Measurements from ENCODE around the gene KCNJ6. TPM values are rescaled to one million over a fixed set of nuclear protein-coding genes. Genes with fewer than 3 reads are reported as not detected.

The KCNJ6 gene
- total RNA-seq, 2 donors from 2014 or later: not detected

- Mint-ChIP-seq H3K27me3 (peaks cover 21% of the 10 kb centered on the region), H3K27ac (no peak overlapping the region), H3K4me3 (no peak overlapping the region), H3K36me3 (ENCODE audit: low read depth) (no peaks in the 10 kb centered on the region), H3K4me1 (peaks cover 3% of the 10 kb centered on the region)
- no peaks in the 10 kb centered on the region for H3K9me3 ChIP-seq (ENCODE audit: control insufficient read depth, low read length, poor library complexity, severe bottlenecking)
- DNase-seq: no peak
- ATAC-seq: no peak
Observed at GRCh38 chr21:37888659-37889058, 27.6 kb downstream of the KCNJ6 start.

DNA sequence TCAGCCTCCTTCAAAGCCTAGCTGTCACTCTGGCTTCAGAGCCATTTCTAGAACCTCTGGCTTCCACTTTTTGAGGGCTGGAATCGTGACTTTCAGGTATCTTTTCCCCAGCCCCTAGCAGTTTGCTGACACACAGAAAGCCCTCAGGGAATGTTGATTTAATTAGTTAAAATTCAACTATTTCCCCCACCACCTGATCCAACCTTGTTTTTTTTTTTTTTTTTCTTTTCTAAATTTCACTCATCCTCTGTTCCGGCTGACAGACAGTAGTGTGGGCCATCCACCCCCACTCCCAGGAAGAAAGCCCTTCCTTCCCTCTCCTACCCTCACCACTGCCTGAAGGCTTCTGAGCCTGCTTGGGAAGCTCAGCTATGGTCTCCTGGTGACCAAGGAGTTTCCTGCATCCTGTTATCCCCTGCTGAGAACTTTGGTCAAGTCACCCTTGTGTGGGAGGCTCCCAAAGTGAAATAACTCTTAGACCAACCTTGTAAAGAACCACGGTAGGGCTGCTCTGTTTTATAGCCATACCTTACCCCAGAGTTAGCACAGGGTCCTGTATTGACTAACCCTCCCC is 29.4 kb downstream of the KCNJ6 start:
- DNase-seq: no peak
- H3K36me3 Mint-ChIP-seq (ENCODE audit: low read depth): no peaks in the 10 kb centered on the region
- no peak overlapping the region for H3K4me3 Mint-ChIP-seq
- H3K27ac Mint-ChIP-seq: no peak overlapping the region
- peaks cover 3% of the 10 kb centered on the region for H3K4me1 Mint-ChIP-seq
- H3K9me3 ChIP-seq (ENCODE audit: control insufficient read depth, low read length, poor library complexity, severe bottlenecking): no peaks in the 10 kb centered on the region
- peaks cover 18% of the 10 kb centered on the region for H3K27me3 Mint-ChIP-seq
- no peak for ATAC-seq

DNA sequence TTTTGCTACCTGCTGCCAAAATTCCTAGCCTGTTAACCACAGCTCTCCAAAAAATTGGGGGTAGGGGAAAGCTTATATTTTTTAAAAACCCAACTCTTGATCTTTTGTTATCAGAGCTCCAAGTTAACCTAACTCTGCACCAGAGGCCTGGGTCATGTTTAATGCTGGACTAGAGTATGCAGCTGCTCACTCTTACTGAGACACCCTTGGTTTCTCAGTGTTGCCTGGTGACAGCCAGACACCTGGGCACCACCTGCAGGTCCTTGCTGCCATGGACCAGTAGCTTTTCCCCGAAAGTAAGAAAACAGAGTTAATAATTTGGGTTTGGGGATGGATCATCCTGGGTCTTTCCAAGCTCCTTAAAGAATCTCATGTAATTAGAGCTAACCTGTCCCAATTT is 30.1 kb downstream of the KCNJ6 start:
- H3K9me3 ChIP-seq (ENCODE audit: control insufficient read depth, low read length, poor library complexity, severe bottlenecking): no peaks in the 10 kb centered on the region
- H3K27ac Mint-ChIP-seq: no peak overlapping the region
- ATAC-seq (no peak), DNase-seq (no peak)
- H3K4me3 Mint-ChIP-seq: no peak overlapping the region
- H3K4me1 Mint-ChIP-seq: peaks cover 3% of the 10 kb centered on the region
- H3K27me3 Mint-ChIP-seq: peaks cover 18% of the 10 kb centered on the region
- no peaks in the 10 kb centered on the region for H3K36me3 Mint-ChIP-seq (ENCODE audit: low read depth)

- Mint-ChIP-seq H3K36me3 (ENCODE audit: low read depth) (no peaks in the 10 kb centered on the region), H3K27ac (no peak overlapping the region), H3K4me1 (no peaks in the 10 kb centered on the region), H3K4me3 (no peak overlapping the region), H3K27me3 (peaks cover 13% of the 10 kb centered on the region)
- DNase-seq: no peak
- H3K9me3 ChIP-seq (ENCODE audit: control insufficient read depth, low read length, poor library complexity, severe bottlenecking): no peaks in the 10 kb centered on the region
- no peak for ATAC-seq
Observed at GRCh38 chr21:37878946-37879660, 37.2 kb downstream of the KCNJ6 start.

DNA sequence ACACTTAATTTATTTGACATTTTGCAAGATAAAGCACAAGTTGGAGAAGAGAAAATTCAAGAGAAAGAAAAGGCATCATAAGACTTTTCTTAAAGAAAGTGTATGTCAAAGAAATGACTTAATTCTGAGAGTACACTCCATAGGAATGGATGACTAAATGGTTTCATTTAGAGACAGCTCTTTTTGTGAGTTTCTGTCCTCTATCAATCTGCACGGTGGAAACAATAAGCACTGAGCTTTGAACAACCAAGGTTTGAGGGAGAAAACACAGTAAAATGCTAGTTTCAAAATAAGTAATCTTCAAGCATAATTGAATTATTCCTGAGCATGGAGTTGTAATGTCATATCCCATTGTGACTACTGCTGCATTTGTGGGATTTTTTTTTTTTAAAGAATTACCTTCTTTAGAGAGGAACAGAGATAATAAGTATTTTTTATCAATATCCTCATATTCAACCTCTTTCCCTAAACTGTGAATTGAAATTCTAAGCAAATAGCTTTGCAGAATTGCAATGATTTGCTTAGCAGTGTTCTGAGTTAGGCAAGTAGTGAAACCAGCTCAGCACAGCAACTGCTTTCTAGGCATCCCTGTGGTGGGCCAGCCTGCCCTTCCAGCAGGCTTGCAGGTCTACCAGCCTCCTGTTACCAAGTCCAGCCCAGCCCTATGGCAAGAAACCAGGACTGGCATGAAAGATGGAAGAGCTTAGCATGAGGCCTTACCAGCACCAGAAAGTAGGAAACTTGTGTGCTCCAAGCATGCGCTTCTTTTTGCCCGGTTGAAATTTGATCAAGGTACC is 38.2 kb downstream of the KCNJ6 start:
- DNase-seq: no peak
- no peak for ATAC-seq

DNA sequence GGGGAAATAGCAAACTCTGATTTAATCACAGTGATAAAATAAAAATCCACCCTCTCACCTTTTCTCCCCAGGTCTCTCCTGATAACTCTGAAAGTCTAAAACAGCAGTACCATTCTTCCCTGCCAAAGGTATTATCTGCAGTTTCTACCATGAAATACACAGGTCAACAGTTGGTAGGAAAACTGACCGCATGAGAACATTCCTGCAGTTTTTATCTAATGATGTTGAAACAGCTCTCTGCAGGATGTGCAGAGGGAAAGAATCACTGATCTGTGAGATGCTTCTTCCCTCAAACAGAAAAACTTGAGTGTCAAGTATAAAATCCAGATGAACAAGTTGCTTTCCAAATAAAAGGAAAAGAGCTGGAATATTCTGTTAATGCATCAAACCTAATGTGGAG is 39.1 kb downstream of the KCNJ6 start:
- no peak overlapping the region for H3K27ac Mint-ChIP-seq
- H3K4me3 Mint-ChIP-seq: no peak overlapping the region
- no peak for DNase-seq
- ATAC-seq: no peak
- no peaks in the 10 kb centered on the region for H3K4me1 Mint-ChIP-seq
- H3K36me3 Mint-ChIP-seq (ENCODE audit: low read depth): no peaks in the 10 kb centered on the region
- H3K27me3 Mint-ChIP-seq: peaks cover 9% of the 10 kb centered on the region
- H3K9me3 ChIP-seq (ENCODE audit: control insufficient read depth, low read length, poor library complexity, severe bottlenecking): no peaks in the 10 kb centered on the region

More for the DNA sequence above, 38.2 kb downstream of the KCNJ6 start:
- Mint-ChIP-seq H3K27me3 (peaks cover 9% of the 10 kb centered on the region), H3K27ac (no peak overlapping the region), H3K4me3 (no peak overlapping the region), H3K36me3 (ENCODE audit: low read depth) (no peaks in the 10 kb centered on the region), H3K4me1 (no peaks in the 10 kb centered on the region)
- H3K9me3 ChIP-seq (ENCODE audit: control insufficient read depth, low read length, poor library complexity, severe bottlenecking): no peaks in the 10 kb centered on the region

DNA sequence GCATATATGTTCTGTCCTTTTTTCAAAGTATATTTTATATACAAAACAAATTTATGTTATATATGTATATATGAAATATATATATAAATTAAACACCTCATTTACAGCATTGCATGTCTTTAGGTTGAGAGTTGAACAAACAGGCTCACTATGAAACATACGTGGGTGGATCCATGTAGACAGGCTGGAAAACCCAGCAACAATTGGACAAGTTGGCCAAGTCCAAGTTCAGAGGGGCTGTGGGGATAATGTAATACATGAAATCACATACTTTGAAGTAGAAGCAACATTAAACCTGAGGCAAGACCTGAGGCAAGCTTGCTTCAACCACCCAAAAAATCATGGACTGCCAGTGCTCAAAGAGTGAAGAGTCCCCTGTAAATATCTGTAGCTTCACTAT is 39.7 kb downstream of the KCNJ6 start:
- Mint-ChIP-seq H3K4me1 (no peaks in the 10 kb centered on the region), H3K4me3 (no peak overlapping the region), H3K27me3 (peaks cover 9% of the 10 kb centered on the region), H3K27ac (no peak overlapping the region), H3K36me3 (ENCODE audit: low read depth) (no peaks in the 10 kb centered on the region)
- no peaks in the 10 kb centered on the region for H3K9me3 ChIP-seq (ENCODE audit: control insufficient read depth, low read length, poor library complexity, severe bottlenecking)
- DNase-seq: no peak
- no peak for ATAC-seq

DNA sequence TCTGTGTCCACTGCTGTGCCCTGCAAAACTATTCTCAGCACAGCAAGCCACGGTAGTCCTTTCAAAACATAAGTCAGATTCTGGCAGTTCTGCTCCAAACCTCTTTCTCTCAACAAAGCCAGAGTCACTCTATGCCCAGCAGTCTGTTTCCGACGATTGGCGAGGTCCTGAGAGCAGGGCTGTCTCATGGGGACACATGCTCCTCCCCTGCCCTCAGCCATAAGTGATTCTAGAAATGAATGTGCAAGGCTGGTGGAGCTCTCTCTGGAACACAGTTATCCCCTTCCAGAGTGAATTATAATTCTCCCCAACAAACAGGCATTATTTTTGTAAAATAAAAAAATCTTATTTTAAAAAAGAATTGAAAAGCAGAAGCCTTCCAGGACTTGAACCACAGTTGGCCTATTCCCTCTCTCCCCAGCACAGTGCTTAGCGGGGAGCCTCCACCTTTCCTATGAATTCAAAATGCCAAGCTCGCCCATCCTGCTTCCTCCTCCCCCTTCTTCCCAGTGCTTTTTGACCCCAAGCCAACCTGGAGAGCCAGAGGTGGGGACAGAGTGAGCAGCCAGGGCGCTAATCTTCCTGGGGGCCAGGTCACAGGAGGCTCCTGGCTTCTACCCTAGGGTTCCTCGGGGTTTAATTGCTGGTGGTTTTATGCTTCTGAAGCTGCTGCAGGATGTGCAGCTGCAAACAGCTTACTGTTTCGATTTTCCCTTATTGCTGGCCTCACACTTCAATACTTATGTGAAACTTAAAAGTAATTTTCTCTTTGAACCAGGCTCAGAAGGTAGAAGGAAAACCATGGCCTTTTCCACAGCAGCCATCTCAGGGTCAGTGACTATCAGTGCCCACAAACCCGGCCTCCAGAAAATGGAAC is 41.1 kb downstream of the KCNJ6 start:
- Mint-ChIP-seq H3K36me3 (ENCODE audit: low read depth) (no peaks in the 10 kb centered on the region), H3K4me3 (no peak overlapping the region), H3K27me3 (peaks cover 9% of the 10 kb centered on the region), H3K4me1 (no peaks in the 10 kb centered on the region), H3K27ac (no peak overlapping the region)
- no peaks in the 10 kb centered on the region for H3K9me3 ChIP-seq (ENCODE audit: control insufficient read depth, low read length, poor library complexity, severe bottlenecking)
- no peak for ATAC-seq
- no peak for DNase-seq

- H3K9me3 ChIP-seq (ENCODE audit: control insufficient read depth, low read length, poor library complexity, severe bottlenecking): no peaks in the 10 kb centered on the region
- H3K4me1 Mint-ChIP-seq: no peaks in the 10 kb centered on the region
- H3K4me3 Mint-ChIP-seq: no peak overlapping the region
- DNase-seq (no peak), ATAC-seq (no peak)
- H3K27me3 Mint-ChIP-seq: peaks cover 9% of the 10 kb centered on the region
- no peak overlapping the region for H3K27ac Mint-ChIP-seq
- H3K36me3 Mint-ChIP-seq (ENCODE audit: low read depth): no peaks in the 10 kb centered on the region
Observed at GRCh38 chr21:37874481-37874880, 41.8 kb downstream of the KCNJ6 start.

DNA sequence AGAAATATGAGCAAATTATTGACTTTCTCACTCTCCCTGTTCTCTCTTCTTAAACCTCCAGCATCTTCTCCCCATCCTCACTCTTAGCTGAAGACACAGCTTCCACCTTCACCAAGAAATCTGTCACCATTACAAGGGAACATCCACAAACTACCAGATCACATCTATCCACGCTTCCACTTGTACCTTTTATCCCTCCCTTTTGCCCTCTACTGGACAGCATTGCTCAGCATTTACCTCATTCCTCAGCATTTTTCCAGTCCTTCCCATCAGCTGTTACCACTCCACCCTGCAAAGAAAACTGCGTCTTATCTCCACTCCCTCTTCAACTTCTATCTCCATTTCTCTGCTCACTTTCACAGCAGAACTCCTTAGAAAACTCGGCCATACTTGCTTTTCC is 42.6 kb downstream of the KCNJ6 start:
- H3K4me3 Mint-ChIP-seq: no peak overlapping the region

DNA sequence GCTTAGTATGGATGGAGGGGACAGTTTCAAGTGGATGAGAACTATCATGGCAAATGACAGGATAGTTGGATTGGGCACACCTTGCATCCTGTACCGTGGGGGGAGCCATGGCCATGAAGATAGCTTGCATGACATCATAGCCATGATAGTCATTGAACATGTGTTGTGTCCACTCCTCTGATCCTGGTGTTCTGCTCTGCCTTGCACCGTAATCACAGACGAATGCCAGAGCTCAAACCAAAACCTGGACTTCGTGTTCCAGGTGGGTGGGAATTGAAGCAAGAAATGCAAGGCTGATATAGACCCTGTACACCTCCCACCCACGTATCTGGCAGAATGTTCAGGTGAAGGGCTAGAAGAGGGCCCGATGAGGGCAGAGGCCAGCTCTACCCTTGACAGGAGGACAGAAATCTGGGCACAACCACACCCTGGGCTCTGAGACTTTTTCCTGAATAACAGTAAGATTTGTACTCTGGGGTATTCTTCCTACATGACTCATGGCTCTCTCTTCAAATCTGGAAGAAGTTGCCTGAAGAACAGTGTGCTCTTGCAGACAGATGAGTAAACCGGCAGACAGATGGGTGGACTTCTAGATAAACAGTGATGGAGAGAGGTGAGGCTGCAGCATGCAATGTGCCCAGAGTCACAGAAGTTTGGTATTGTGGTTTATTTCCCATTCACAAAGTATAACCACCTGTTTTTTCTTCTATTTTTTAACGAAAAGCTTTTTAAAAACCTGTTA is 45.0 kb downstream of the KCNJ6 start:
- no peaks in the 10 kb centered on the region for H3K36me3 Mint-ChIP-seq (ENCODE audit: low read depth)
- H3K9me3 ChIP-seq (ENCODE audit: control insufficient read depth, low read length, poor library complexity, severe bottlenecking): no peaks in the 10 kb centered on the region
- H3K27me3 Mint-ChIP-seq: peaks cover 18% of the 10 kb centered on the region
- no peak for ATAC-seq
- H3K4me3 Mint-ChIP-seq: no peak overlapping the region
- H3K4me1 Mint-ChIP-seq: no peaks in the 10 kb centered on the region
- H3K27ac Mint-ChIP-seq: no peak overlapping the region
- DNase-seq: no peak

More for the DNA sequence above, 42.6 kb downstream of the KCNJ6 start:
- Mint-ChIP-seq H3K4me1 (no peaks in the 10 kb centered on the region), H3K27ac (no peak overlapping the region), H3K27me3 (peaks cover 9% of the 10 kb centered on the region), H3K36me3 (ENCODE audit: low read depth) (no peaks in the 10 kb centered on the region)
- H3K9me3 ChIP-seq (ENCODE audit: control insufficient read depth, low read length, poor library complexity, severe bottlenecking): no peaks in the 10 kb centered on the region
- DNase-seq (no peak), ATAC-seq (no peak)

GRCh38 chr21:37870221-37870620 is 46.0 kb downstream of the KCNJ6 start:
- ATAC-seq: no peak
- H3K27me3 Mint-ChIP-seq: peaks cover 28% of the 10 kb centered on the region
- no peaks in the 10 kb centered on the region for H3K9me3 ChIP-seq (ENCODE audit: control insufficient read depth, low read length, poor library complexity, severe bottlenecking)
- H3K27ac Mint-ChIP-seq: no peak overlapping the region
- H3K36me3 Mint-ChIP-seq (ENCODE audit: low read depth): no peaks in the 10 kb centered on the region
- no peaks in the 10 kb centered on the region for H3K4me1 Mint-ChIP-seq
- DNase-seq: no peak
- H3K4me3 Mint-ChIP-seq: no peak overlapping the region

Measured in T-helper 17 cell (primary cell).